ENCODE measurements around the gene TSPAN9.

TSPAN9 gene

GRCh38 chr12:3250576-3250975, 173.4 kb downstream of the TSPAN9 start:
- DNase-seq (ENCODE audit: low read depth) = no peak

GRCh38 chr12:3251067-3251466, 173.9 kb downstream of the TSPAN9 start:
- DNase-seq (ENCODE audit: low read depth) = no peak

- no peak for DNase-seq (ENCODE audit: low read depth)
Observed at GRCh38 chr12:3251691-3252090, 174.5 kb downstream of the TSPAN9 start.

GRCh38 chr12:3252450-3252891, 175.3 kb downstream of the TSPAN9 start:
- DNase-seq (ENCODE audit: low read depth) = no peak

GRCh38 chr12:3253682-3254275, 176.6 kb downstream of the TSPAN9 start:
- no peak for DNase-seq (ENCODE audit: low read depth)

- DNase-seq (ENCODE audit: low read depth) = no peak
Observed at GRCh38 chr12:3255057-3255456, 177.9 kb downstream of the TSPAN9 start.

GRCh38 chr12:3256103-3256631, 179.0 kb downstream of the TSPAN9 start:
- no peak for DNase-seq (ENCODE audit: low read depth)

GRCh38 chr12:3257411-3257810, 180.2 kb downstream of the TSPAN9 start:
- DNase-seq (ENCODE audit: low read depth) = no peak

- DNase-seq (ENCODE audit: low read depth) = no peak
Observed at GRCh38 chr12:3259973-3260372, 182.8 kb downstream of the TSPAN9 start.

- no peak for DNase-seq (ENCODE audit: low read depth)
Observed at GRCh38 chr12:3261782-3262359, 184.7 kb downstream of the TSPAN9 start.

GRCh38 chr12:3262470-3262869, 185.3 kb downstream of the TSPAN9 start:
- no peak for DNase-seq (ENCODE audit: low read depth)

GRCh38 chr12:3263282-3263681, 186.1 kb downstream of the TSPAN9 start:
- no peak for DNase-seq (ENCODE audit: low read depth)

- no peak for DNase-seq (ENCODE audit: low read depth)
Observed at GRCh38 chr12:3263939-3264922, 187.1 kb downstream of the TSPAN9 start.

- DNase-seq (ENCODE audit: low read depth) = no peak
Observed at GRCh38 chr12:3265406-3265805, 188.2 kb downstream of the TSPAN9 start.

GRCh38 chr12:3266638-3267037, 189.5 kb downstream of the TSPAN9 start:
- no peak for DNase-seq (ENCODE audit: low read depth)

GRCh38 chr12:3267690-3268089, 190.5 kb downstream of the TSPAN9 start:
- no peak for DNase-seq (ENCODE audit: low read depth)

GRCh38 chr12:3269594-3269993, 192.4 kb downstream of the TSPAN9 start:
- no peak for DNase-seq (ENCODE audit: low read depth)

GRCh38 chr12:3271146-3271545, 194.0 kb downstream of the TSPAN9 start:
- DNase-seq (ENCODE audit: low read depth) = no peak

GRCh38 chr12:3271639-3272038, 194.5 kb downstream of the TSPAN9 start:
- DNase-seq (ENCODE audit: low read depth) = no peak

GRCh38 chr12:3272958-3273357, 195.8 kb downstream of the TSPAN9 start:
- DNase-seq (ENCODE audit: low read depth) = no peak

- peak; percentile 14 for DNase-seq (ENCODE audit: low read depth)
Observed at GRCh38 chr12:3273409-3273853, 196.3 kb downstream of the TSPAN9 start.

- no peak for DNase-seq (ENCODE audit: low read depth)
Observed at GRCh38 chr12:3274664-3275063, 197.5 kb downstream of the TSPAN9 start.

Measured in non-pigmented ciliary epithelial cell (primary cell).